HG02943 (cell line): ENCODE measurements around the gene LTBP3.

ENCODE experiments used
- ATAC-seq: cut with Tn5 transposase; IDR thresholded peaks from one replicate; pipeline ENCODE4 v1.9.1; 2021; ENCODE audit warnings: mild to moderate bottlenecking, low read depth, moderate library complexity; ENCODE audit not compliant: unreplicated experiment

The LTBP3 gene

GRCh38 chr11:65555693-65556231 lies 2.4 kb downstream of the LTBP3 start:
- no peak for ATAC-seq

- no peak for ATAC-seq
These were observed 3.2 kb downstream of the LTBP3 start for GRCh38 chr11:65554842-65555430.

DNA sequence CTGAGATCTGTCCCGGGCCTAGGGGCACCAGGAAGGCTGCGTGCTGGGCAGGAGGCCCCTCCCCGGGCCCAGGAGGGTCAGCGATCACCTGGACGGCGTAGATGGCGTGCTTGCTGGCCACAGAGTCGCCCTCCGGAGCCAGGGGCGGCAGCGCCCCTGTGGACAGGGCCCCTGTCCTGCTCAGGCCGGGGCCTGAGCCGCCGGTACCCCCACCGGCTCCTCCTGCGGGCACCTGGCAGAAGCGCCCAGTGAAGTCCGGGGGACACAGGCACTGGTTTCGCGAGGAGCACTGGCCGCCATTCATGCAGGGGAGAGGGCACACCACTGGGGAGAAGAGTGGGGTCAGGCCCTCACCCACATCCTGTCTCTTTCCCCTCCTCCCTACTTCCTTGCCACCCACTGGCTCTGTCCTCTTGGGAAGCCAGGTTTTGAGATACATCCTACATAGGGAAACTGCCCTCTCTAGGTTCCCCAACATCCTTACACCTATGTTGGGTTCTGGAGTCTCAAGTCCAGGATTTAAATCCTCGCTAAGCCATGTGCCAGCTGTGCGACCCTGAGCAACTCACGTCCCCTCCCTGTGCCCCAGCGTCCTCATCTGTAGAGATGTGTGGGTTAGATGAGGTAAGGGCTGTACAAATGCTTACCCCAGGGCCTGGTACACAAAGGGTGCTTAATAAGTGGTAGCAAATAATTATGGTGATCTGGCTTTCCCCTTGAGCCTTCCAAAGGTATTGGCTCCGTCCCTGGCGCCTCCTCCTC lies 3.9 kb downstream of the LTBP3 start:
- ATAC-seq, result no peak

DNA sequence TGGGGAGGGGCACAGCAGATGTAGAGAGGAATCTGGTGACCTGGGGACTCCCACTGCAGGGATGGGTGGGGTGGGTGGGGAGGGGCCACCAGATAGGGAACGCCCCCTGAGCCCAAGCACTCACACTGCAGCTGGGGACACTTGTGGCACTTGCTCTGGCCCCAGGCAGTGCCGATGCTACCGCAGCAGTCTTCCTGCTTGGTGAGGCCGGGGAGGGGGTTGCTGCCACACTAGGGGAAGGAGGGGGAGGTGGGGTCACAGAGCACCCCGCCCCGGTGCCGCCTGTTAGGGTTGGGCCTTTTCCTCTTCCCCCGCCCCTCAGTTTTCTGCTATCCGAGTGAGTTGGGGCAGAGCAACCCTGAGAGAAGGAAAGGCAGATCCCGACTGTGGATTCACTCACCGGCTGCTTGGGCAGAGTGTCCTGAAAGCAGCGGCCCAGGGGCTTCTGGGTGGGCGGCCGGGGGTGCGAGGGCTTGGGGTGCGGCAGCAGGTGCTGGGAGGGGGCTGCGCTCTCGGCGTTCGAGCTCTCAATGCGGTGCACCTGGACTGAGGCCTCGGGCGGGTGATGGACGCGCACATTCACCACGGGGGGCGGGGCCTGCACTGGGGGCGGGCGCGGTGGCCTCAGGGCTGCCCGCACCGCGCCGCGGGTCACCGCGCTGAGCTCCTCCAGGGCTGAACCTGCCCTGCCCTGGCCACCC lies 4.7 kb downstream of the LTBP3 start:
- ATAC-seq, result no peak

DNA sequence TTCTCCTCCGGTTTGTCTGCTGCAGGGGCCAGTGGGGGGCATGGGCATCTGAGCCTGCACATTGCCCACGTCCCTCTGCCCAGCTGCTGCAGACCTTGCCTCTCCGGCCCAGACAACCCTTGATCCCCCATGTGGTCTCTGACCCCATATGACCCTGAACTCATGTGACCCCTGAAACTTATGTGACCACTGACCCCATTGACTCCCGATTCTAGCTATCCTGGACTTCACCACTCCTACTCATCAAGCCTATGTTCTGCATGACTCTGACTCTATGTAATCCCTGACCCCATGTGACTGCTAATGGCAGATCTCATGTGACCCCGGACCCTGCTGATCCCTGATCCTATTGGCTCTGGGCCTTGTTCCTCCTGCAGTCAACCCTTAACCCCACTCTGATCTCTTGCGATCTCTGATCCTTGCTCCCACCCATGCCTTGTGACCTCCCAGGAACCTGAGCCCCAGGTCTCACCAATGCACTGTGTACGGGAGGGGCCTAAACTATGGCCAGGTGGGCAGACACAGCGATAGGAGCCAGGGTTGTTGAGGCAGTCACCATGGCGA lies 5.7 kb downstream of the LTBP3 start:
- no peak for ATAC-seq

- no peak for ATAC-seq
These were observed 6.4 kb downstream of the LTBP3 start for GRCh38 chr11:65551572-65552387.

- no peak for ATAC-seq
These were observed 9.1 kb downstream of the LTBP3 start for GRCh38 chr11:65549096-65549495.

- no peak for ATAC-seq
These were observed 9.8 kb downstream of the LTBP3 start for GRCh38 chr11:65548395-65548794.

GRCh38 chr11:65547446-65548125 lies 10.6 kb downstream of the LTBP3 start:
- no peak for ATAC-seq

DNA sequence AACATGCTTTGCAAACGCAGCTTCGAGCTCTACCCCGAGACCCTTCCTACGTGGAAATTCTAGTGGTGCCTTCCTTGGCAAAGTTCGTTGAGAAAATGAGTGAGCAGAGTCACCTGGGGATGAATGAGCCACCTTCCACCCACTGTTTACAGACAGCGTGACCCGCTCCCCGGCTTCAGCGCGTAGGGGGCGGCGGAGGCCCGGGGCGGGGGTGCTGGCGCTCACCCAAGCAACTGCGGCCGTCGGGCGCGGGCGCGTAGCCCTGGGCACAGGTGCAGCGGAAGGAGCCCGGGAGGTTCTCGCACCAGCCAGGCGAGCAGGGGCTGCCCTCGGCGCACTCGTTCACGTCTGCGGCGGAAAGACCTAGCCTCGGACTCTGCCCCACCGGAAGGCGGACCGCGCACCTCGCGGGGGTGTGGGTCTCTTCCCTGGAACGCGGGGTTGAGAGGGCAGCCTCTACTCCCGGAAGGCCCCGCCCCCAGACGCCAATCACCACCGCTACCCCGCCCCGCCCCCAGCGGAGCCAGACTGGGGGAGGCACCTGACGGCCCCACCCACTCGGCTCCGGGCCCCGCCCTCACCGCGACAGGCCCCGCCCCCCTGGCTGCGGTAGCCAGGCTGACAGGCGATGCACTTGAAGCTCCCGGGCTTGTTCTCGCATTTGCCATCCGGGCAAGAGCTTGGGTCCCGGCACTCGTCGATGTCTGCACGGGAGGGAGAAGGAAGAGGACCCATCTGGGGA lies 11.8 kb downstream of the LTBP3 start:
- peak; percentile 64 for ATAC-seq

DNA sequence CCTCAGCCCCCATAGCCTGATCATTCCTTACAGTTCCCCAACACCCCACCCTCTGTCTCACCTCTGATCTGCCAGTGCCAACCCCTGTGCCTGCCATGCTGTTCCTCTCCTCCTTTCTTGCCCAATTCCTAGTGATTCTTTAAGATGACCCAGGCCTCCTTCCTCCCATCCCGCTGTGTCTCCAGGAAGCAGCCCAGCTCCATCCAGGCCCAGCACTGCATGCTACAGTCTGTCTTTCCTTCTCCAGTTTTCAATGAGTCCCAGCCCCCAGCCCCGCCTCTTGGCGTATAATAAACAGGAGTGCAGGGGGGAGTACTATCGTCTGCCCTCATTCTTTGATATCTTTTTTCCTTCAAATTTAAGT lies 12.3 kb downstream of the LTBP3 start:
- no peak for ATAC-seq

DNA sequence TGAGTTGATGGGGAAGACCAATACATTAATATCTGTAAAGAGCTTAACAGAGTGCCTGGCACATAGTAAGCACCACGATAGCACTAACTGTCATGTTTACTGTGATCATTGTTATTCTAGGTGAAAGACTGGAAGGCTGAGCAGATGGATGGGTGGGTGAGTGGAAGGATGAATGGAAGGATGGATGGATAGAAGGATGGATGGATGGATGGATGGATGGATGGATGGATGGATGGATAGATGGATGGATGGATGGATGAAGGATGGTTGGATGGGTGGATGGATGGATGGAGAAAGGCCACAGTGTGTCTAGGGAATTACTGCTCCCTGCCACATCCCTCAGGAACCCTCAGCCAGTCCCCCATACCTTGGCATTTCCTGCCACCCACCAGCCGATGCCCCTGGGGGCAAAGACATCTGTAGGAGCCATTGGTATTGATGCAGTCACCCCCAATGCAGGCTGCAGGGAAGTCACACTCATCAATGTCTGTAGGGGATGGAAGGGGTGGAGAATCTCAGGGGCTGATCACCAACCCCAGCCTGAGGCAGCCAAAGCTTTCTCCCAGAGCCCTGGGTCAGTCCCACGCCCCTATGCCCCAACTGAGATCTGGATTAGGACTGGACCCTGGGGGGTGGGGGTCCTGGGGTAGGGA lies 15.3 kb downstream of the LTBP3 start:
- no peak for ATAC-seq

DNA sequence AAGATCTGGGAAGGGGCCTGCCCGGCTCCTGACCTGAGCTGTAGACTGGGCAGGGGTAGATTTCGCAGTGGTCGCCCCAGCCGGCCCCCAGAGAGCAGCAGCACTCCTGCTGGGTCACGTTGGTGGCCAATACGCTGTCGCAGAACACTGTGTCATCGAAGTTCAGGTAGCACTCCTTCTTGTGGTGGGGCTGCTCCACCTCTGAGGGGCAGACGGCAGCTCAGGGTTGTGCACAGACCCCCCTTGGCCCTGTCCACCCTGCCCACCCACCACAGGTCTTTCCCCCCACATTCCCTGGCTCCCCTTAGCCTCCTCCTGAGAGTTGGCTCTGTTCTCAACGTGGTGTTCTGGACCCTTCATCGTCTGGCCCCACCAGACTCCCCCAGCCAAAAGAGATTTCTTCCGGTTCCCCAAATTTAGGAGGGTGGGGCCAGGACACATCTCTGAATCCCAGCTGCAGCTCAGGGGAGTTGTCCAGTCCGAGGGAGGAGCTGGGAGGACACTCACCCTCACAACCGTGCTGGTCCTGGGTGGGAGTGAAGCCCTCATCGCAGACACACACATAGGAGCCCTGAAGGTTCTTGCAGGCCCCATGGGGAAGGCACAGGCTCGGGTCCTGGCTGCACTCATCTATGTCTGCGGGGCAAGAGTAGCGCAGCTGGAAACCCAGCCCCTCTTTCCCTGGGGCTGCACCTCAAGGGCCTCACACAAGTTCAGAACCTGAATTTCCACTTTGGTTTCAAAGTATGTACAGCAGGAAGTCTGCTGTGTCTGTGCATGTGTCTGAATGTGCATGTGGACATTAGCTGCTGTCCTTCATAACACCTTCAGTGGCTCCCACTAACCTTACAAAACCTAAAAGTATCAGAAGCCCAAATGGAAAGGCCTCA lies 16.8 kb downstream of the LTBP3 start:
- no peak for ATAC-seq

- ATAC-seq, result peak; percentile 63
These were observed 17.7 kb downstream of the LTBP3 start for GRCh38 chr11:65540290-65541092.

- peak; percentile 48 for ATAC-seq
These were observed 18.3 kb downstream of the LTBP3 start for GRCh38 chr11:65539744-65540289.

DNA sequence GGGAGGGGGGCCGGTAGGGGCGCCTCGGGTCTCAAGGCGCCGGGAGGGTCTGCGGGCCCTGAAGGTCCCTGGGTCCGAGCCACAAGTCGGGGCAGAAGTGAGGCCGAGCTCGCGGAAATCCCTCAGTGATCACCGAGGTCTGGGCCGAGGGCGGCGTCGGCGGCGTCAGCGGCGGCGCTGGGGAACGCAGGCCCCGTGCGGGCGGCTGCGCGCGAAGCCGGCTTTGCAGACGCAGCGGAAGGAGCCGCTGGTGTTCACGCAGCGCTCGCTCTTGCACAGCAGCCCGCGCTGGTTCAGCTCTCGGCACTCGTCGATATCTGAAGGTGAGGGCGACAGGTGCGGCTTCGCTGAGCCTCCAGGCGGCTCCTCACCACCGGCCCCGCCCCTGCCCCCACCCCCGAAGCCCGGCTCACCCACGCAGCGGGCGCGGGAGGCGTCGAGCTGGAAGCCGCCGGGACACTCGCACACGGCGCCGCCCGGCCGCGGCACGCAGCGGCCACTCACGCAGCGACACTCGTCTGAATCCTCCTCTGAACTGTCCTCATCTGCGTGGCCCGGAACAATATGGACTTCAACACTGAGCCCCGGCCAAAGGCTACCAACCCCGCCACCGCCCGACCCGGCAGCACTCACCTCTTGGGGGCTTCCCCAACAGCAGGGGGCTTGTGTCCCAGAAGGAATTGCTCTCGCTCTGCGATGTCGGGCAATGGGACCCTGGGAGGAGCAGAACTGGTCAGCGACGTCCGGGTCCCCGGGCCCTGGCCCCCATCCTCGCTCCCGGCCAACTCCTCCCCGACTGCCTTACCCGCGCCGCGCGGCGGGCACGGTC lies 19.0 kb downstream of the LTBP3 start:
- no peak for ATAC-seq
